HepG2 (cell line): ENCODE results near the gene COA1. TPM values are rescaled to one million over a fixed set of nuclear protein-coding genes. Genes with fewer than 3 reads are reported as not detected.

ENCODE experiments used
- ATAC-seq: fragments of 200-7000 bp; cut with Tn5 transposase; 3 replicates; pipeline ENCODE4 v1.9.1; 2020; ENCODE audit warnings: mild to moderate bottlenecking, moderate library complexity
- BruUV-seq: library from RNA; stranded (reverse); fragments of 400-500 nt; replicated peaks from 2 replicates; lab custom pipeline; 2021; lab: Mats Ljungman, UMichigan
- CTCF ChIA-PET: fragments of 300-600 bp; formaldehyde crosslinking; extraction: SDS; loops from one replicate; lab custom pipeline; 2021; ENCODE audit warnings: low total read pairs, inconsistent platforms, low intra/inter-chr PET ratio; lab: Yijun Ruan, JAX
- POLR2A ChIA-PET: fragments of 350-600 bp; sonication (Branson Sonifier 250); formaldehyde crosslinking; loops from one replicate; lab custom pipeline; 2020; ENCODE audit warnings: antibody characterized with exemption, inconsistent platforms; lab: Yijun Ruan, JAX
- DNase-seq: peaks from one replicate; pipeline ENCODE4 v3.0.0-alpha.2; 2015; ENCODE audit warnings: low spot score
- FAIRE-seq: peaks from 3 replicates; lab custom pipeline; 2011; peaks lifted over from hg19 to GRCh38; lab: Jason Lieb, UNC
- H2AFZ ChIP-seq: one replicate; pipeline ENCODE4 v1.6.1; 2011; ENCODE audit warnings: low read length, inconsistent platforms
- H3K27ac ChIP-seq: fragments of 300-600 bp; 3 replicates; pipeline ENCODE4 v1.8.0; 2011; ENCODE audit warnings: mixed run types, mild to moderate bottlenecking, mixed read lengths, low read length, inconsistent platforms; ENCODE audit not compliant: insufficient read depth; ENCODE audit errors: extremely low read length
- H3K27me3 ChIP-seq, 2 experiments: fragments of 200-600 bp in 1 of 2; 2 replicates in 1 of 2; 3 replicates in 1 of 2; pipeline versions ENCODE4 v1.6.0 to v1.8.0; 2011; ENCODE audit warnings: low read length in 2 of 2, mild to moderate bottlenecking in 2 of 2, moderate library complexity in 2 of 2, inconsistent platforms in 1 of 2; ENCODE audit not compliant: insufficient read depth in 2 of 2, control insufficient read depth in 1 of 2
- H3K36me3 ChIP-seq, 2 experiments: fragments of 200-600 bp in 1 of 2; replicated peaks in 1 of 2; 2 replicates in 1 of 2; 3 replicates in 1 of 2; pipeline versions ENCODE4 v1.5.1 to v1.8.0; 2011; ENCODE audit warnings: low read length in 2 of 2, inconsistent platforms in 1 of 2; ENCODE audit not compliant: insufficient read depth in 2 of 2, control insufficient read depth in 1 of 2
- H3K4me1 ChIP-seq: 2 replicates; pipeline ENCODE4 v1.5.1; 2012; ENCODE audit warnings: low read length, inconsistent platforms; ENCODE audit not compliant: insufficient read depth
- H3K4me2 ChIP-seq: 2 replicates; pipeline ENCODE4 v1.6.0; 2011; ENCODE audit warnings: low read depth, low read length, inconsistent platforms
- H3K4me3 ChIP-seq, 3 experiments: fragments of 200-600 bp in 1 of 3; sonication (generic), shearing (Covaris generic) in 1 of 3; replicated peaks in 1 of 3; 2 replicates each; pipeline ENCODE4 v1.5.1; 2011 to 2016; ENCODE audit warnings: low read length in 3 of 3, inconsistent platforms in 2 of 3, low read depth in 2 of 3, mild to moderate bottlenecking in 2 of 3, control low read depth in 1 of 3, mixed read lengths in 1 of 3; ENCODE audit not compliant: insufficient read depth in 1 of 3
- H3K79me2 ChIP-seq: one replicate; pipeline ENCODE4 v1.6.1; 2011; ENCODE audit warnings: low read length, inconsistent platforms; ENCODE audit not compliant: insufficient read depth
- H3K9ac ChIP-seq: 2 replicates; pipeline ENCODE4 v1.6.0; 2011; ENCODE audit warnings: mild to moderate bottlenecking, low read depth, low read length, inconsistent platforms; ENCODE audit not compliant: insufficient read depth
- H3K9me3 ChIP-seq: 2 replicates; pipeline ENCODE4 v1.5.1; 2012; ENCODE audit warnings: mild to moderate bottlenecking, low read length
- H4K20me1 ChIP-seq: 2 replicates; pipeline ENCODE4 v1.6.0; 2011; ENCODE audit warnings: inconsistent platforms, mild to moderate bottlenecking, low read length, moderate library complexity; ENCODE audit not compliant: insufficient read depth
- ARNT ChIP-seq: fragments of 450-650 bp; IDR thresholded peaks from 2 replicates; pipeline ENCODE4 v1.6.1; 2017
- ATF3 ChIP-seq: sonication (generic); formaldehyde crosslinking; IDR thresholded peaks from 2 replicates; pipeline ENCODE4 v1.4.0; 2020; ENCODE audit warnings: missing genetic modification reagents
- EP300 ChIP-seq, 3 experiments: sonication (generic) in 1 of 3; formaldehyde crosslinking in 1 of 3; IDR thresholded peaks; 2 replicates each; pipeline versions ENCODE4 v1.5.1 to v1.6.1; 2011 to 2020; ENCODE audit warnings: low read depth in 2 of 3, low read length in 2 of 3, borderline replicate concordance in 1 of 3, improper control_type of control experiment in 1 of 3, mild to moderate bottlenecking in 1 of 3, missing genetic modification reagents in 1 of 3, moderate library complexity in 1 of 3
- FOXP1 ChIP-seq, 2 experiments: fragments of 450-650 bp in 1 of 2; IDR thresholded peaks; 2 replicates each; pipeline ENCODE4 v1.6.1; 2017 to 2018; ENCODE audit warnings: antibody characterized with exemption in 1 of 2
- MEF2D ChIP-seq: sonication (generic); formaldehyde crosslinking; IDR thresholded peaks from 2 replicates; pipeline ENCODE4 v1.5.1; 2020; ENCODE audit warnings: mild to moderate bottlenecking, missing genetic modification reagents
- MNT ChIP-seq: fragments of 450-650 bp; IDR thresholded peaks from 2 replicates; pipeline ENCODE4 v1.6.1; 2016
- NFYC ChIP-seq: IDR thresholded peaks from 2 replicates; pipeline ENCODE4 v1.6.1; 2016; ENCODE audit warnings: missing genetic modification reagents, missing compliant biosample characterization
- PITX1 ChIP-seq: sonication (generic); formaldehyde crosslinking; IDR thresholded peaks from 2 replicates; pipeline ENCODE4 v1.5.1; 2020; ENCODE audit warnings: mild to moderate bottlenecking, missing genetic modification reagents
- POLR2A ChIP-seq, 2 experiments: IDR thresholded peaks; 2 replicates each; pipeline ENCODE4 v1.6.1; 2011; ENCODE audit warnings: low read depth in 2 of 2, low read length in 2 of 2, mild to moderate bottlenecking in 1 of 2, moderate library complexity in 1 of 2; ENCODE audit not compliant: insufficient read depth in 1 of 2
- SAP130 ChIP-seq: IDR thresholded peaks from 2 replicates; pipeline ENCODE4 v1.6.1; 2016; ENCODE audit warnings: low read depth
- SNAI1 ChIP-seq: sonication (generic); formaldehyde crosslinking; IDR thresholded peaks from 2 replicates; pipeline ENCODE4 v1.5.0; 2020; ENCODE audit warnings: mild to moderate bottlenecking, missing genetic modification reagents, borderline replicate concordance
- SOX5 ChIP-seq: IDR thresholded peaks from 2 replicates; pipeline ENCODE4 v1.6.1; 2016; ENCODE audit warnings: borderline replicate concordance
- ZSCAN9 ChIP-seq: IDR thresholded peaks from 2 replicates; pipeline ENCODE4 v1.6.1; 2016; ENCODE audit warnings: borderline replicate concordance
- WGBS: methylation state at CpG from one replicate; pipeline ENCODE4 v1.1.6; 2017; ENCODE audit warnings: low lambda C conversion rate; 5-methylcytosine and 5-hydroxymethylcytosine counted together
- in situ Hi-C: cut with HindIII; loops from 2 replicates; pipeline ENCODE4 v1.10.0; 2017; ENCODE audit warnings: low pct_unique_long_range_greater_than_20kb; ENCODE audit not compliant: extremely low pct_ligation_motif_present
- intact Hi-C: fragments of 100-400 bp; cut with micrococcal nuclease; formaldehyde crosslinking; loops from one replicate; pipeline ENCODE4 v1.10.0; 2022; ENCODE audit not compliant: unreplicated experiment
- polyA plus RNA-seq, 8 experiments: library from polyadenylated mRNA; depleted of rRNA in 3 of 8; stranded (reverse) in 7 of 8; unstranded in 1 of 8; fragments of >200 nt; fragmentation: Illumina TruSeq in 4 of 8; extraction: Trizol in 4 of 8; gene quantifications; 2 replicates each; pipeline versions ENCODE4 v1.2.1 to v1.2.3, GENCODE V29; 2011 to 2016; ENCODE audit warnings: low read depth in 4 of 8, missing spikeins in 1 of 8, mixed read lengths in 1 of 8; ENCODE audit not compliant: insufficient read depth in 1 of 8
- total RNA-seq, 5 experiments: library from RNA; depleted of rRNA; stranded (reverse); fragments of >200 nt; fragmentation: Illumina TruSeq; extraction: Trizol; gene quantifications; 2 replicates each; pipeline ENCODE4 v1.2.3, GENCODE V29; 2016; ENCODE audit warnings: low read depth in 1 of 5

COA1 gene
- total and polyA plus RNA-seq, 2 of the 13 experiments (the other 11 are each of a cell fraction or from before 2014, with no cell fraction given): 33.2 to 65.7 TPM

GRCh38 chr7:43618073-43618472 is 111.2 kb downstream of the COA1 start:
- Histone ChIP-seq H3K9me3 (no peaks in the 10 kb centered on the region), H3K4me2 (no peak overlapping the region), H3K79me2 (peaks cover 6% of the 10 kb centered on the region), H3K27me3 (no peaks in the 10 kb centered on the region), H3K27ac (no peak overlapping the region), H4K20me1 (0 out of 2 replicates have a peak, but pooled peaks cover 4% of the 10 kb centered on the region), H2AFZ (no peak overlapping the region), H3K36me3 (peaks cover 14 to 65% of the 10 kb centered on the region in 2 experiments), H3K4me3 (no peak overlapping the region), H3K4me1 (no peaks in the 10 kb centered on the region), H3K9ac (no peak overlapping the region)
- DNase-seq: no peak
- intact Hi-C loops: no loop called here
- no peak for ATAC-seq
- ChIA-PET POLR2A (interaction anchor here (1.0 kb wide), 1 partner anchor 35 kb away, joined by 3 read pairs; the partner anchor contains the start of gene STK17A), CTCF (no interaction called here)
- WGBS: 97% methylated on average over 4 of the region's 4 CpGs
- in situ Hi-C loops: no loop called here
- no peak for FAIRE-seq
- BruUV-seq: no TSS peak
- no peak for TF ChIP-seq PITX1 (CRISPR knock-in tag)
- no peak for TF ChIP-seq ATF3 (CRISPR knock-in tag)
- no peak for TF ChIP-seq SOX5 (CRISPR knock-in tag)
- TF ChIP-seq ZSCAN9 (CRISPR knock-in tag): no peak
- TF ChIP-seq MNT: no peak
- no peak for TF ChIP-seq EP300 (IDR thresholded peaks at IDR 0.05; ENCODE audit: low read depth in 2 of 2, low read length in 2 of 2)
- no peak for TF ChIP-seq EP300 (CRISPR knock-in tag; IDR thresholded peaks at IDR 0.05; ENCODE audit: borderline replicate concordance)
- TF ChIP-seq MEF2D (CRISPR knock-in tag): no peak
- no peak for TF ChIP-seq SNAI1 (CRISPR knock-in tag)
- TF ChIP-seq POLR2A (IDR thresholded peaks at IDR 0.05; ENCODE audit: insufficient read depth in 1 of 2, low read depth in 2 of 2, low read length in 2 of 2): no peak
- TF ChIP-seq NFYC (CRISPR knock-in tag): no peak
- no peak for TF ChIP-seq SAP130 (CRISPR knock-in tag)
- no peak for TF ChIP-seq FOXP1 (IDR thresholded peaks at IDR 0.05)
- TF ChIP-seq FOXP1 (CRISPR knock-in tag; IDR thresholded peaks at IDR 0.05): no peak
- TF ChIP-seq ARNT: no peak
